Effector memory CD4-positive, alpha-beta T cell (primary cell): ENCODE measurements around the gene AOC3.
"Not testable (repeated sequence)": the region's sequence is repeated elsewhere in the genome, so short reads cannot be mapped to it uniquely, and the experiment has no call there.

Experiments
- DNase-seq, 3 donors: peaks; one replicate each; pipeline ENCODE4 v3.0.0-alpha.2; 2020
- H3K27ac ChIP-seq: 2 replicates; pipeline ENCODE4 v1.7.0; 2013; ENCODE audit warnings: mild to moderate bottlenecking, low read length, moderate library complexity; ENCODE audit not compliant: insufficient read depth, poor library complexity, severe bottlenecking
- H3K27me3 ChIP-seq: replicated peaks from 2 replicates; pipeline ENCODE4 v1.7.0; 2013; ENCODE audit warnings: mild to moderate bottlenecking, low read length; ENCODE audit not compliant: insufficient read depth, control insufficient read depth, poor library complexity, severe bottlenecking
- H3K36me3 ChIP-seq: 2 replicates; pipeline ENCODE4 v1.7.0; 2013; ENCODE audit warnings: mild to moderate bottlenecking, low read length, moderate library complexity; ENCODE audit not compliant: control insufficient read depth, insufficient read depth
- H3K4me1 ChIP-seq: 2 replicates; pipeline ENCODE4 v1.7.0; 2013; ENCODE audit warnings: low read length, mild to moderate bottlenecking; ENCODE audit not compliant: control insufficient read depth, insufficient read depth, poor library complexity, severe bottlenecking
- H3K4me3 ChIP-seq: 2 replicates; pipeline ENCODE4 v1.7.0; 2013; ENCODE audit warnings: low read length, low read depth, mild to moderate bottlenecking; ENCODE audit not compliant: insufficient read depth, poor library complexity, severe bottlenecking
- H3K9me3 ChIP-seq: 2 replicates; pipeline ENCODE4 v1.7.0; 2013; ENCODE audit warnings: mild to moderate bottlenecking, low read length, moderate library complexity; ENCODE audit not compliant: control insufficient read depth

Gene AOC3

GRCh38 chr17:42852351-42852750, 1.4 kb downstream of the AOC3 start:
- no peaks in the 10 kb centered on the region for H3K4me1 ChIP-seq
- H3K27me3 ChIP-seq, result no peaks in the 10 kb centered on the region
- H3K36me3 ChIP-seq, result no peaks in the 10 kb centered on the region
- no peak for DNase-seq
- H3K4me3 ChIP-seq, result no peak overlapping the region
- no peak overlapping the region for H3K27ac ChIP-seq
- H3K9me3 ChIP-seq, result no peaks in the 10 kb centered on the region

GRCh38 chr17:42853004-42853403, 2.0 kb downstream of the AOC3 start:
- Histone ChIP-seq H3K27me3 (no peaks in the 10 kb centered on the region), H3K36me3 (no peaks in the 10 kb centered on the region), H3K4me1 (no peaks in the 10 kb centered on the region), H3K27ac (no peak overlapping the region), H3K4me3 (no peak overlapping the region), H3K9me3 (no peaks in the 10 kb centered on the region)
- DNase-seq, result no peak

- DNase-seq, result no peak
These were observed 2.6 kb downstream of the AOC3 start for GRCh38 chr17:42853597-42853967.

GRCh38 chr17:42853968-42854790, 3.2 kb downstream of the AOC3 start:
- H3K9me3 ChIP-seq, result no peaks in the 10 kb centered on the region
- no peak for DNase-seq
- no peaks in the 10 kb centered on the region for H3K36me3 ChIP-seq
- H3K27me3 ChIP-seq, result no peaks in the 10 kb centered on the region
- no peak overlapping the region for H3K27ac ChIP-seq
- H3K4me1 ChIP-seq, result no peaks in the 10 kb centered on the region
- no peak overlapping the region for H3K4me3 ChIP-seq

More at GRCh38 chr17:42853597-42853967, 2.6 kb downstream of the AOC3 start:
- no peak overlapping the region for H3K4me3 ChIP-seq
- H3K36me3 ChIP-seq, result no peaks in the 10 kb centered on the region
- no peak overlapping the region for H3K27ac ChIP-seq
- no peaks in the 10 kb centered on the region for H3K4me1 ChIP-seq
- no peaks in the 10 kb centered on the region for H3K27me3 ChIP-seq
- H3K9me3 ChIP-seq, result no peaks in the 10 kb centered on the region

- no peaks in the 10 kb centered on the region for H3K27me3 ChIP-seq
- no peak overlapping the region for H3K27ac ChIP-seq
- no peaks in the 10 kb centered on the region for H3K36me3 ChIP-seq
- DNase-seq, result no peak
- no peaks in the 10 kb centered on the region for H3K4me1 ChIP-seq
- no peaks in the 10 kb centered on the region for H3K9me3 ChIP-seq
- H3K4me3 ChIP-seq, result no peak overlapping the region
These were observed 4.1 kb downstream of the AOC3 start for GRCh38 chr17:42855048-42855596.

GRCh38 chr17:42856093-42856492, 5.1 kb downstream of the AOC3 start:
- H3K36me3 ChIP-seq, H3K4me1 ChIP-seq, DNase-seq, H3K27me3 ChIP-seq, H3K27ac ChIP-seq, H3K9me3 ChIP-seq, H3K4me3 ChIP-seq: not testable (repeated sequence)

- not testable (repeated sequence) for DNase-seq, H3K36me3 ChIP-seq, H3K9me3 ChIP-seq, H3K27ac ChIP-seq, H3K4me1 ChIP-seq, H3K4me3 ChIP-seq, H3K27me3 ChIP-seq
These were observed 5.5 kb downstream of the AOC3 start for GRCh38 chr17:42856516-42856915.

GRCh38 chr17:42857389-42857788, 6.4 kb downstream of the AOC3 start:
- no peak overlapping the region for H3K4me3 ChIP-seq
- no peaks in the 10 kb centered on the region for H3K27me3 ChIP-seq

GRCh38 chr17:42865638-42866094, 14.7 kb downstream of the AOC3 start:
- DNase-seq, result no peak
- H3K4me1 ChIP-seq, result no peaks in the 10 kb centered on the region

More at GRCh38 chr17:42857389-42857788, 6.4 kb downstream of the AOC3 start:
- Histone ChIP-seq H3K36me3 (no peaks in the 10 kb centered on the region), H3K27ac (no peak overlapping the region), H3K9me3 (no peaks in the 10 kb centered on the region), H3K4me1 (no peaks in the 10 kb centered on the region)
- no peak for DNase-seq

GRCh38 chr17:42866216-42866615, 15.2 kb downstream of the AOC3 start:
- no peak overlapping the region for H3K27ac ChIP-seq
- no peaks in the 10 kb centered on the region for H3K9me3 ChIP-seq
- no peak for DNase-seq
- H3K4me3 ChIP-seq, result no peak overlapping the region
- no peaks in the 10 kb centered on the region for H3K27me3 ChIP-seq
- H3K4me1 ChIP-seq, result no peaks in the 10 kb centered on the region
- H3K36me3 ChIP-seq, result no peaks in the 10 kb centered on the region

More at GRCh38 chr17:42865638-42866094, 14.7 kb downstream of the AOC3 start:
- H3K36me3 ChIP-seq, result no peaks in the 10 kb centered on the region
- no peak overlapping the region for H3K4me3 ChIP-seq
- no peak overlapping the region for H3K27ac ChIP-seq
- no peaks in the 10 kb centered on the region for H3K27me3 ChIP-seq
- H3K9me3 ChIP-seq, result no peaks in the 10 kb centered on the region
